ENCODE data around the gene STPG2.

STPG2 gene

GRCh38 chr4:97548186-97548585 lies 595.1 kb downstream of the STPG2 start:
- no peak for TF ChIP-seq CTCF (conservative IDR thresholded peaks at IDR 0.05; ENCODE audit: low read depth, low read length)
- H3K4me3 ChIP-seq (ENCODE audit: low read length) = no peak overlapping the region
- DNase-seq (ENCODE audit: low read depth) = no peak

GRCh38 chr4:97531351-97531750 lies 611.9 kb downstream of the STPG2 start:
- H3K4me3 ChIP-seq (ENCODE audit: low read length) = no peak overlapping the region
- TF ChIP-seq CTCF (conservative IDR thresholded peaks at IDR 0.05; ENCODE audit: low read depth, low read length) = no peak
- no peak for DNase-seq (ENCODE audit: low read depth)

- H3K4me3 ChIP-seq (ENCODE audit: low read length) = no peak overlapping the region
- DNase-seq (ENCODE audit: low read depth) = no peak
These were observed 612.6 kb downstream of the STPG2 start for GRCh38 chr4:97530676-97531075.

GRCh38 chr4:97525236-97525635 lies 618.0 kb downstream of the STPG2 start:
- DNase-seq (ENCODE audit: low read depth) = no peak
- TF ChIP-seq CTCF (conservative IDR thresholded peaks at IDR 0.05; ENCODE audit: low read depth, low read length) = no peak
- no peak overlapping the region for H3K4me3 ChIP-seq (ENCODE audit: low read length)

More at GRCh38 chr4:97530676-97531075, 612.6 kb downstream of the STPG2 start:
- no peak for TF ChIP-seq CTCF (conservative IDR thresholded peaks at IDR 0.05; ENCODE audit: low read depth, low read length)

- H3K4me3 ChIP-seq (ENCODE audit: low read length) = no peak overlapping the region
- DNase-seq (ENCODE audit: low read depth) = no peak
- no peak for TF ChIP-seq CTCF (conservative IDR thresholded peaks at IDR 0.05; ENCODE audit: low read depth, low read length)
These were observed 625.3 kb downstream of the STPG2 start for GRCh38 chr4:97517939-97518338.

- no peak overlapping the region for H3K4me3 ChIP-seq (ENCODE audit: low read length)
- DNase-seq (ENCODE audit: low read depth) = no peak
- no peak for TF ChIP-seq CTCF (conservative IDR thresholded peaks at IDR 0.05; ENCODE audit: low read depth, low read length)
These were observed 629.4 kb downstream of the STPG2 start for GRCh38 chr4:97513917-97514316.
